ENCODE results near the gene FAM193A. TPM values are rescaled to one million over a fixed set of nuclear protein-coding genes. Genes with fewer than 3 reads are reported as not detected.
A peak's percentile ranks its signal among the peaks of the same experiment; 100 is the strongest.

Gene FAM193A
- total RNA-seq, 4 donors from 2014 or later = 16.7 to 18.9 (median 18.0) TPM

GRCh38 chr4:2754848-2755819 is 218.7 kb downstream of the FAM193A start:
- ATAC-seq = no peak
- no peak for DNase-seq
- Histone ChIP-seq H3K9me3 (no peaks in the 10 kb centered on the region), H3K27ac (peak overlapping the region; percentile 72 to 87 (median 84)), H3K36me3 (no peaks in the 10 kb centered on the region), H3K27me3 (no peaks in the 10 kb centered on the region), H3K4me3 (peak overlapping the region; percentile 68 to 91 (median 81)), H3K4me1 (peaks cover 12 to 23% of the 10 kb centered on the region in 2 donors)
- in situ Hi-C loops (cut with MboI; ENCODE audit: low sequenced_read_pairs in 4 of 4) (loop anchor here in 1 of 4 donors (25.0 kb wide), 1 partner anchor 182 kb away; no protein-coding TSS in a partner anchor), intact Hi-C loops (cut with DNase I; ENCODE audit: low total_unique reads) (loop anchor here (5.0 to 10.0 kb wide), 3 partner anchors 87 to 490 kb away; partner anchors contain the start of genes ADD1, CFAP99, MXD4 and ZFYVE28)
- TF ChIP-seq CTCF (IDR thresholded peaks at IDR 0.05 in 4 of 5, conservative IDR thresholded peaks at IDR 0.05 in 1 of 5) (no peak), POLR2A (IDR thresholded peaks at IDR 0.05) (no peak)

- Histone ChIP-seq H3K27ac (peak within 1 kb of the TSS; percentile 72 to 87 (median 84)), H3K9me3 (no peaks in the 10 kb centered on the region), H3K36me3 (no peaks in the 10 kb centered on the region), H3K4me1 (peaks cover 12 to 19% of the 10 kb centered on the region in 2 donors), H3K27me3 (no peaks in the 10 kb centered on the region), H3K4me3 (peak within 1 kb of the TSS; percentile 68 to 91 (median 81))
- TF ChIP-seq POLR2A (IDR thresholded peaks at IDR 0.05) = peak; percentile 62 to 79
- TF ChIP-seq CTCF (IDR thresholded peaks at IDR 0.05 in 4 of 5, conservative IDR thresholded peaks at IDR 0.05 in 1 of 5) = peak in 4 of 5 experiments; percentile 47 to 65 (median 56)
- peak; percentile 77 for DNase-seq
- intact Hi-C loops (cut with DNase I; ENCODE audit: low total_unique reads) (loop anchor here (2.0 to 10.0 kb wide), 5 partner anchors 86 to 491 kb away; partner anchors contain the start of genes ADD1, CFAP99, GRK4 and MXD4), in situ Hi-C loops (cut with MboI; ENCODE audit: low sequenced_read_pairs in 4 of 4) (loop anchor here in 1 of 4 donors (25.0 kb wide), 1 partner anchor 181 kb away; no protein-coding TSS in a partner anchor)
- ATAC-seq = peak; percentile 72 to 85
These were observed 219.6 kb downstream of the FAM193A start, which contains the start of gene TNIP2 for GRCh38 chr4:2755821-2756690. TNIP2 (minus strand) TSS chr4:2756336; CDS start chr4:2756289, 47 bp downstream.

GRCh38 chr4:2756691-2757350 is 220.4 kb downstream of the FAM193A start:
- Histone ChIP-seq H3K4me1 (peaks cover 12 to 14% of the 10 kb centered on the region in 2 donors), H3K9me3 (no peaks in the 10 kb centered on the region), H3K27me3 (no peaks in the 10 kb centered on the region), H3K4me3 (peak overlapping the region; percentile 46 to 90 (median 66)), H3K27ac (peak overlapping the region; percentile 72 to 87 (median 82)), H3K36me3 (no peaks in the 10 kb centered on the region)
- intact Hi-C loops (cut with DNase I; ENCODE audit: low total_unique reads) (loop anchor here (2.0 to 10.0 kb wide), 5 partner anchors 85 to 492 kb away; partner anchors contain the start of genes ADD1, CFAP99, GRK4 and MXD4), in situ Hi-C loops (cut with MboI; ENCODE audit: low sequenced_read_pairs in 4 of 4) (loop anchor here in 1 of 4 donors (25.0 kb wide), 1 partner anchor 180 kb away; no protein-coding TSS in a partner anchor)
- TF ChIP-seq CTCF (IDR thresholded peaks at IDR 0.05 in 4 of 5, conservative IDR thresholded peaks at IDR 0.05 in 1 of 5) (no peak), POLR2A (IDR thresholded peaks at IDR 0.05) (no peak)
- ATAC-seq = no peak
- no peak for DNase-seq

All from gastrocnemius medialis (tissue), 4 donors.